AG09319 (cell line): Measurements from ENCODE around the gene VPS13C.

ENCODE experiments used
- DNase-seq: peaks from one replicate; pipeline ENCODE4 v3.0.0-alpha.2; 2010; ENCODE audit warnings: low read depth; ENCODE audit errors: extremely low read depth
- TF ChIP-seq, protein P1 (sequence below): IDR thresholded peaks from 2 replicates; pipeline ENCODE4 v1.5.1; 2011; ENCODE audit warnings: low read depth, mild to moderate bottlenecking, inconsistent platforms, low read length, moderate library complexity

The VPS13C gene

DNA sequence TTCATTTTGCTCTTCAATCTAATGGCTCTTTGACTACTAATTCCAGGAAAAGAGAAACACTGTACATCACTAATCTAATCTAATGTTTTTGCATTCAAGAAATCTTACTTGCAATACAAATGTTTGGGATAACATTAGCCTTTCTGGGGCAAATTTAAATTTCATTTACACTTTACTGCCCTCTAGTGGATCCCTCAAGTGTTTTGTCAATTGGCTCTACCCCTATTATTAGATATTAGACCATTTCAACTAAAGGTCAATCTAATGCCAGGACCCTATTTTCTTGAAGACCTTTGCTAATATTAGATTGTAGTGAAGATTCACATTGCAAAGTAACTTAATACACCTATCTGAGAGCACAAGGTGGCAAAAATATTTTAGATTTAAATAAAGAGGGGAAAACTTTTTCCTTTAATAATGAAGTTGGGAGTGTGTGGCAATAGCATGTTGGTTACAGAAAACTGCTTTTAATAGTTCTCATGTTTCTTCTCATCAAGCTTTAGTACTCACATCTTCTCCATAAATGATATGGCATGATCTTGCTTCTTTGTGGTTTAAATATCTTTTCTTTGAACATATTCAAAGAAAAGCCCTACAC, 11.6 kb upstream of the VPS13C start:
- TF ChIP-seq, protein P1, sequence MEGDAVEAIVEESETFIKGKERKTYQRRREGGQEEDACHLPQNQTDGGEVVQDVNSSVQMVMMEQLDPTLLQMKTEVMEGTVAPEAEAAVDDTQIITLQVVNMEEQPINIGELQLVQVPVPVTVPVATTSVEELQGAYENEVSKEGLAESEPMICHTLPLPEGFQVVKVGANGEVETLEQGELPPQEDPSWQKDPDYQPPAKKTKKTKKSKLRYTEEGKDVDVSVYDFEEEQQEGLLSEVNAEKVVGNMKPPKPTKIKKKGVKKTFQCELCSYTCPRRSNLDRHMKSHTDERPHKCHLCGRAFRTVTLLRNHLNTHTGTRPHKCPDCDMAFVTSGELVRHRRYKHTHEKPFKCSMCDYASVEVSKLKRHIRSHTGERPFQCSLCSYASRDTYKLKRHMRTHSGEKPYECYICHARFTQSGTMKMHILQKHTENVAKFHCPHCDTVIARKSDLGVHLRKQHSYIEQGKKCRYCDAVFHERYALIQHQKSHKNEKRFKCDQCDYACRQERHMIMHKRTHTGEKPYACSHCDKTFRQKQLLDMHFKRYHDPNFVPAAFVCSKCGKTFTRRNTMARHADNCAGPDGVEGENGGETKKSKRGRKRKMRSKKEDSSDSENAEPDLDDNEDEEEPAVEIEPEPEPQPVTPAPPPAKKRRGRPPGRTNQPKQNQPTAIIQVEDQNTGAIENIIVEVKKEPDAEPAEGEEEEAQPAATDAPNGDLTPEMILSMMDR, result peak; percentile 62

DNA sequence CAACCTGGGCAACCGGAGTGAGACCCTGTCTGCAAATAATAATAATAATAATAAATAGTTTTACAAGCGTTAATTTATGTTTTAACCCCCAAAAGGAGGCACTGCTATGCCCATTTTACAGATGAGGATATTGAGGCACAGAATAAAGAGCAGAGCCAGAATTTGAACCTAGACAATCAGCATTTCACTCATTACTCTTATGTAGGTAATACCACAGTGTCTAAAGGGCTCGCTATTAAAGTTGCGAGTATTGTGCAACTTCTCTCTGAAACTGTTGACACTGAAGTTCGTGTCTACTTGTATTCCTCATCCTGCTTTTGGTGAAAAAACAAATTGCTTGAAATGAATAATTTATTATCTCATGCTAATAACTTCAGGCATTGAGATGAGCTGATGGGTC, 9.3 kb upstream of the VPS13C start:
- TF ChIP-seq, protein P1, result no peak
- no peak for DNase-seq

More for the DNA sequence above, 11.6 kb upstream of the VPS13C start:
- DNase-seq, result no peak

DNA sequence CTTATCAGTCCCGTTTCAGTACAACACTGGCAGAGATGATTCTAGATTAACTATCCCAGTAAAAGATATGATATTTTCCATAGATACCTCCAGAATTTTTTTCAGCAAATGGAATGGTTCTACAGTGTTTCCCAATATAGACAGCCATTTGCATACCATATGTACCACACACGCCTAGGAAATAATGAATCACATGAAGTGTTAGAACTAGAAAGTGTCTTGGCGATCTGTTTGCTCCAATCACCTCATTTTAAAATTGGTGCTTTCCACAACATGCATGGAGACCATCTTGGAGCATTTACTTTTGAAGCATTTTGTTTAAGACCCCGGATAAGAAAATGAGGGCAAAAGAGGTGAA, 8.5 kb upstream of the VPS13C start:
- DNase-seq, result no peak
- TF ChIP-seq, protein P1, result no peak

DNA sequence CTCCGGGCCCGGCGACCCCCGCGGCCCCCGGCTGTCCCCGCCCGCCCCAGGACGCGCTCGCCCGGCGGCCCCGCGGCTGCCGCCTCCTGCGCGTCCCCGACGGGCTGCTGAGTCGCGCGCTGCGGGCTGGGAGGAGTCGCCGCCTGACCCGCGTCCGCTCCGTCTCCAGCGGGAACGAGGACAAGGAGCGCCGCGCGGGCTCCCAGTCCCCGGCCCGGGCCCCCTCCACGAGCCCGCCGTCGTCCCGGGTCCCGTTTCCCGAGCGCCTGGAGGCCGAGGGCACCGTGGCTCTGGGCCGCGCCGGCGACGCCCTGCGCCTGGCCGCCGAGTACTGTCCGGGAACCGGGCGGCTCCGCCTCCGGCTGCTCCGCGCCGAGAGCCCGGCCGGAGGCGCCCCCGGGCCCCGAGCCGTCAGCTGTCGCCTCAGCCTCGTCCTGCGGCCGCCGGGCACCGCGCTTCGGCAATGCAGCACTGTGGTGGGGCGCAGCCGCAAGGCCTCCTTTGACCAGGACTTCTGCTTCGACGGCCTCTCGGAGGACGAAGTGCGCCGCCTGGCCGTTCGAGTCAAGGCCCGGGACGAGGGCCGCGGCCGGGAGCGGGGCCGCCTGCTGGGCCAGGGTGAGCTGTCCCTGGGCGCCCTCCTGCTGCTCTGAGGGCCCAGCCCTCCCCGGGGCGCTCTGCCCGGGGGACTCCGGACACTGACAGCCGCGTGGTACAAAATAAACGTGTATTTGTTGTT, 8.0 kb upstream of the VPS13C start:
- no peak for DNase-seq
- TF ChIP-seq, protein P1, result no peak

DNA sequence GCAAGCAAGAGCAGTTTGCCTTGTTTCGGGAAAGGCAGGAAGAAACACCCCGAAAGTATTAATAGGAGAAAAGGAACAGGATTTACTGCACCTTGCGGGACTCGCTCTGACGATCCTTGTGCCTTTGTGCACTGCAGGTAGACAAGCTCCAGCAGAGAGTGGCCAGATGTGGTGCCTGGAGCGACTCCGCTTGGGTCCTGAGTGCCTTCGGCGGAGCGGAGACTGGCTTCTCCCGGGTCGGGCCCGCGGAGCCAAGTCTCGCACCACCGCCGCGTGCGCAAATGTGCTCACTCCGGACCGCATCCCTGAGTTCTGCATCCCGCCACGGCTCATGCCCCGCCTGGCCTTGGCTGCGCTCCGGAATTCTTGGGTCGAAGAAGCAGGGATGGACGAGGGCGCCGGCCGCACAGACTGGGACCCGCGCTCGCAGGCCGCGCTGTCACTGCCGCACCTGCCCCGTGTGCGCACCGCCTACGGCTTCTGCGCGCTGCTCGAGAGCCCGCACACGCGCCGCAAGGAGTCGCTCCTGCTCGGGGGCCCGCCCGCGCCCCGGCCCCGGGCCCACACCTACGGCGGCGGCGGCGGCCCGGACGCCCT, 7.3 kb upstream of the VPS13C start:
- no peak for DNase-seq

DNA sequence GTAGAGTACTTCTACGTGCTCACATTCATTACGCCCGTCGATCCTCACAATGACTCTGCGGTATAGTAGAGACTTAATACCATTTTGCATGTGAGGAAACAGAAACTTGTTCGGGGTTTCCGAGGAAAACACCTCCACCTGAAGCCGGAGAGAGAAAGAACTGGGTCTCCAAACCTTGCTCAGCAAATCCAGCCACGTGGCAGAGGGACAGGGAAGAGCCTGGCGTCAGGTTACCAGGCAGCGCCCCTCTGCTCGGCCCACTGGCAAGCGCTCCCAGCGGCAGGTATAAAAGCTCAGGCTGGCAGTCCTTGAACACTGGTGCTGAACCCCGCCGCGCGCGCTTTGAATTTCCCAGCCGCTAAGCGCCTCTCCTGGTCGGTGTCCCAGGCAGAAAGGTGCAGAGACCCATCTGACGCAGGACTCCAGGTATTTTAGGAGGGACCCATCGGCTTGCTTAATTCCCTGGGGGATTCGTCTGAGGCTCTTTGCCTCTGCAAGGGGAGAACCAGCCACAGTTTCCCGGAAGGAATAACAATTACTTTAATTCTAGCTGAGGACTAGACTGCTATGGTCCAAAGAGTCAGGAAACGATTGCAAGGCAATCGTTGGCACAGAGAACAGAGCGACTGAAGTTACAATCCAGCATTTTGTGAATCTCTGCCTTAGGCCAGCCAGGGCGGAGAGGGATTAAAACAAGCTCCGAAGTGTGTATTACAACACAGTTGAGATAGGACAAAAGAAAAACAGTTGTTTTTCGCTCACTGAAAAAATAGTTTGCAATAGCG, 6.6 kb upstream of the VPS13C start, which contains the start of gene C2CD4A:
TSS of gene C2CD4A (plus strand) at position 315 of the 785 bp plus-strand sequence. CDS start 637 bp downstream, outside the sequence.
- TF ChIP-seq, protein P1, result no peak
- DNase-seq, result no peak

More for the DNA sequence above, 7.3 kb upstream of the VPS13C start:
- TF ChIP-seq, protein P1, result no peak
